HG02571 (cell line): ENCODE results near the gene SH3GL2.

Source experiments
- ATAC-seq: cut with Tn5 transposase; IDR thresholded peaks from one replicate; pipeline ENCODE4 v1.9.1; 2021; ENCODE audit warnings: mild to moderate bottlenecking, moderate library complexity; ENCODE audit not compliant: unreplicated experiment

Gene SH3GL2

DNA sequence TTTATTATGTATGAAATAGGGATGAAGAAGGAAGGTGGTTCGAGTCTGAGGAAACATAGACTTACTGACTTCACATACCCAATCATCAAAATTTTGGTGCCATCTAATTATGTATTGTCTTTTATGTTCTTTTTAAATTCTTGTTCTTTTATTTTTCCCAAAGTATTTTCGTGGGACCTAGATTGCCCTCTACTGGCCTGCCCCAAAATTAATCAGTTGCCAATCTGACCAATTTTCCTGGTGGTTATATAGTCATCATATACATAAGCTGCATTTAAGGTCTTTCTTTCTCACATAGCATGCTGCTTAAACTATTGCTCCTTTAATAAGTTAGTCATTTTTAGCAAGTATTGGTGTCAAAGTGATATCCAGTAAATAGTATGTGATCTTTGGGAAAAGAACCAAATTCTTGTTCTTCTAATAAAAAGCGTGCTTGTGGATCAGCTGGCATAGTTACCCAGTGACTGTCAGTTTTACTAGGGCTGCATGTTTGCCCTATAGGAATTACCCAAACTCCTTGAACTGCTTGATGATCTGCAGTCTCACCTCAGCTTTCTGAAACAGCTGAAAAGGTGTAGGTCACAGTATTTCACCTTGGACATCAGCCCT is 223.5 kb downstream of the SH3GL2 start:
- no peak for ATAC-seq

- no peak for ATAC-seq
These were observed 228.9 kb downstream of the SH3GL2 start for GRCh38 chr9:17807613-17808282.

- ATAC-seq, result no peak
These were observed 231.5 kb downstream of the SH3GL2 start for GRCh38 chr9:17810317-17810716.

DNA sequence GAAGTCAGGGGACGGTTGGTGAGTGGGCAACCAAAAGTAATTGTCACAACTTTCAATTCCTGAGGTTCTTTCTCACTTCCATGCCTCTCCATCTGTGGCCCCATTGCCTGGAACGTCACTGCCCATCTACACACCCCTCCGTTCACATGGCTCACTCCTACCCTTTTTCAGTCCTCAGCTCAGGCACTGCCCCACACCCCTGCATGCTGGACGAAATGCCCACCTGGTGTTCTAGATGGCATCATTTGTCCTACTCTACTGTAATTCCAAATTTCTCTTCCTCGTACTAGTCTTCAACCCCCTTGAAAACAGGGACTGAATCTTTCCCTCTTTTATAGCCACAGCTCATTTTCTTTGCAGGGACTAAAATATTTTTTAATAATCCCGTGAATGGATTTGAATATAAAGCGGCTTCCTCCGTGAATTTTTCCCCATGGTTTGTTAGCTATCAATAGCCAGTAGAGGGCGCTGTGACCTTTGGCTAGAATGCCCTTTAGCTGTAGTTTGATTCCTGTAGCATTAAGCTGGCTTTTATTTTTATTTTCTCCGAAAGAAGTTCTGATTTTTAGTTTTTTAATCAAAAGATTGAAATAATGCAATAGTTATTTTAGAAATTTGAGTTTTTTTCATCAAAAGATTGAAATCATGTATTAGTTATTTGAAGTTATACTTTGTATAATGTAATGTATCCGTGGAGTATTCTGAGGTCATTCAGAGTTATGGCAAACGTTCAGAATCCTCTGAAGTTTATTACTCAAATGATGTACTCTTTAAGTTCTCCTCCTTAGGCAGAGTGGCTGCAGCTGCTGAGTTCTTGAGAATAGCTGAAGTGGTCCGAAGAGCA is 232.1 kb downstream of the SH3GL2 start:
- ATAC-seq, result no peak

DNA sequence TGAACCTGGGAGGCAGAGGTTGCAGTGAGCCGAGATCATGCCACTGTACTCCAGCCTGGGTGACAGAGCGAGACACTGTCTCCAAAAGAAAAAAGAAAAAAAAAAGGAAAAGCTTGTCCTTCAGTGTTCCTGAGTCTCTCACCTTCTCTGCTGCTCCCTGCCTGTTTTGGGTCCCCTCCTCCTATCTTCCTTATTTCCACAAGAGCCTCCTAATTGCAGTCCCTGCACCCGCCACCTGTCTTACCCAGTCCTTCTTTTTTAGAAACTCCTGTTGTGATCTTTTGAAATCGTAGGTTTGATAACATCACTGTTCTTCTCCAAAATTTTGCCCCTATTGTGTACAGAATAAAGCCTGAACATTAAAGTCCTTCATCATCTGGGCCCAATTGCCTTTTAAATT is 234.9 kb downstream of the SH3GL2 start:
- ATAC-seq, result no peak

- ATAC-seq, result no peak
These were observed 237.7 kb downstream of the SH3GL2 start for GRCh38 chr9:17816431-17817027.

- no peak for ATAC-seq
These were observed 245.3 kb downstream of the SH3GL2 start for GRCh38 chr9:17824191-17824590.

GRCh38 chr9:17824616-17825264 is 245.9 kb downstream of the SH3GL2 start:
- no peak for ATAC-seq

DNA sequence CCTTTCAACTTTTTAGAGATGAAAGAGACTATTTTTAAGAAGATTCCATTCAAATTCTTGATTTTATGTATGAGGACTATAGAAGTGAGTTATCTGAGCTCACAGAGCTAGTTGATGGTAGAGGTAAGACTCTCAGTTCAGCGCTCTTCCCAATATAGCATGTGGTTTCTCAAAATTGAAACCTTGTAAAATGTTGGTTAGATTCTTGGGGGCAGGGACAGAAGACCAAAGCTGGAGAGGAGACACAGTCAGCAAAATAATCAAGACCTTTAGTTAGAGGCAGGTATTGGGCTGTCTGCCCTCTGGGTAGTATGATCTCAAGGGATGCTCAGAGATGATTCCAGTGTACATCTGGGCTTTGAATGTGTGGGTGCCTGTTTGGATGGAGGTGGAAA is 246.4 kb downstream of the SH3GL2 start:
- no peak for ATAC-seq

GRCh38 chr9:17829064-17829463 is 250.2 kb downstream of the SH3GL2 start:
- no peak for ATAC-seq

DNA sequence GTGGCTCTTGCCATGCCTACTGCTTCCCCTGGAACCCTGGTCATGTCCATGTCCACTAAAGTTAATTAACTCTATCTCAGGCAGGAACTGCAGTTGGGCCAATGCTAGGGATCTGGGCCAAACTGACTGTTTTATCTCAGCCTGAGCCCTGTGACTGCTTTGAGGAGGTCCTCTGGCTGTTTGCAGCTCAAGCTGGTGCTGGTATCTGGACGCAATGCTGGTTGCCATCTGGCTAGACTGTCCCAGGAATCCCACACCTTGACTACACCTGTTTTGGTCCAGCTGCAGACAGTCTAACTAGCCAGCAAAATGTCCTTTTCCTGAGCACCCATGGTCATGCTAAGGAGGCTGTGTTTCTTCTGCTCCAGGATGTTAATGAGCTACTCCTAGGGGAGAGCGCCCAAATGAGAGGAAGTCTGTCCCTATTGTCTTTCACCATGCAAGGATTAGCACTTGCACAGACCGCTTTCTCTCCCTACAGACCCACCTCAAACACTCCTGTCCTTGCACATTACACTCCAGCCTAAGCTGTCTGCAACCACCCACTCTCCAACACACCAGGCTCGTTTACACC is 251.0 kb downstream of the SH3GL2 start:
- ATAC-seq, result no peak

GRCh38 chr9:17832812-17833211 is 253.9 kb downstream of the SH3GL2 start:
- no peak for ATAC-seq

DNA sequence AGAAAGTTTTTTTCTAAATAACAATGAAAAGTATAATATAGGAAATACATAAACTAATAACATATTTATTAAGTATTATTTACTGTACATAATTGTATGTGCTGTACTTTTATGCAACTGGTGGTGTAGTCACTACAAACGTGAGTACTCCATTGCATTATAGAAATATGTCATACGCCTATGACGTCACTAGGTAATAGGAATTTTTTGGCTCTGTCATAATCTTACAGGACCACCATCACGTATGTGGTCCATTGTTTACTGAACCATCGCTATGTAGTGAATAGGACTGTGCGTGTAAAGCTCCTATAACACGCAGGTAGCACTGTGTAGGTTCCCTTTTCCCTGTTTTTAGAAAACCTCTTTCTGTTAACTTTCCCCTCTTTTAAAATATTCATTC is 255.0 kb downstream of the SH3GL2 start:
- no peak for ATAC-seq

GRCh38 chr9:17837965-17838364 is 259.1 kb downstream of the SH3GL2 start:
- no peak for ATAC-seq

- no peak for ATAC-seq
These were observed 260.9 kb downstream of the SH3GL2 start for GRCh38 chr9:17839776-17840175.

- ATAC-seq, result no peak
These were observed 264.4 kb downstream of the SH3GL2 start for GRCh38 chr9:17843236-17843635.
